Amniotic epithelial cell (primary cell): Measurements from ENCODE around the gene UTP20.
"Not testable (repeated sequence)": the region's sequence is repeated elsewhere in the genome, so short reads cannot be mapped to it uniquely, and the experiment has no call there.

Source experiments
- DNase-seq: peaks from one replicate; pipeline ENCODE4 v3.0.0-alpha.2; 2010; ENCODE audit warnings: low read depth

Gene UTP20

DNA sequence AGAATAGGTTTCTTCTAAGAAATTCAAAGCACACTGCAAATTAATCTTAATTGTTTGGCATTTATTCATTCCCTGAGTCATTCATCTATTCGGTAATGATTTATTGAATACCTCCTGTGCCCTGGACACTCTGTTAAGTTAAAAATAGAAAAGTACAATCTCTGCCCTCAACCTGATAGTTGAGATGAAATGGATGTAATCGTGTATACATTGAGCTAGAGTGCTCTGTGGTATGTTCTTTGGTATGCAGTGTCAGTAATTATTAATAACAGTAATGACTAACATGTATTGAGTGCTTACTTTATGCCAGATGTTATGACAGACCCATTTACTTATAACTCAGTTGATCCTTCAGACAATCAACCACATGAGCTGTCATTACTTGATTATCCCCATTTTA is 47.6 kb downstream of the UTP20 start:
- DNase-seq: no peak

DNA sequence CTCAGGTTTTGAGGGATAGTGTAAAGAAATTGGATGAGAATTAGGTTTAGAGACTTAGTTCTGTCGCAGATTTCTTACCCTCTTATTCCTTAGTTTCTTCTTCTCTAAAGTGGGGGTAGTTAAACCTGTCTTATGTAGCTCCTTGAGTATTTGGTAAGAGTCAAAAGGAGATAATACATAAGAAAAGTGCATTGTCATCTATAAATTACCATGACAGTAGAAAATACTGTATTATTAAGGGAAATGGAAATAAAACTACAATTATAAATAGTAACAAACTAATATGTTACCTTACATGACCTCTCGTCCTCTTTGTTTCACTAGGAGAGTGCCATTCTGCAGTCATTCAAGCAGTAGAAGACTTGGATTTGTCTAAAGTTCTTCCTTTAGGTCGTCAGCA is 49.0 kb downstream of the UTP20 start:
- no peak for DNase-seq

DNA sequence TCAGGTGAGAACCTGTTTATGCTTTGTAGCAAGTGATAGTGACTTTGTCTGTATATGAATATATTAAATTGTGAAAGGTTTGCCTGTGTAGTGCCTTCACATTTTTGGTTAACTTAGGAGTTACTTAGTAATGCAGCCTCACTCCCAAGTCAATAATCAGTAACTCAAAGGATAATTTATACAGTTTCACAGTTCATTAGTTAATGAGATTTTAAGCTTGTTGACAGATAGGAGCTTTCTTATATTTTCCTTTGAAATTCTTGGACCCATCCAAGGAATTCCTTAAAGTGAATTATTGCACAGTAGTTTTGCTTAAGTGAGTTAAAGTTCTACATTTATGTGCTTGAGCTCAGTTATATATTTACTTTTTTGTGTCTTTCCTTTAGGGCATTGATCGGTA is 50.7 kb downstream of the UTP20 start:
- no peak for DNase-seq

DNA sequence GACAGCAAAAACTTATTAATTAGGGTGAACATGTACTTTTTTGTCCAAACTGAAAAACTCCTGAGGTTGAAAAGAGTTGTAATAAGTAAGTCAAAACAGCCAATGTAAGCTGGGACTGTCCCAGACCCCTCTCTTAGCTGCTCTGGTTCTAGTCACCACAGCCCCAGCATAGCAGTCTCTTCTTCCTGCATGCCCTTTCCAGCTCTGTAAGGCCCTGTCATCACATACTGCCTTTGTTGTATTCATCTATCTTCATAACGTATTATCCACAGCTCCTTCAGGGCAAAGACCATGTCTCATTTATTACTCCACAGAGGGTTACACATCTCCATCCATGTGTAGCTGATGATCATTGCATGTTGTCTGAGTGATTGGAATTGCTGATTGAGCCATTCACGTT is 56.5 kb downstream of the UTP20 start:
- DNase-seq: no peak

DNA sequence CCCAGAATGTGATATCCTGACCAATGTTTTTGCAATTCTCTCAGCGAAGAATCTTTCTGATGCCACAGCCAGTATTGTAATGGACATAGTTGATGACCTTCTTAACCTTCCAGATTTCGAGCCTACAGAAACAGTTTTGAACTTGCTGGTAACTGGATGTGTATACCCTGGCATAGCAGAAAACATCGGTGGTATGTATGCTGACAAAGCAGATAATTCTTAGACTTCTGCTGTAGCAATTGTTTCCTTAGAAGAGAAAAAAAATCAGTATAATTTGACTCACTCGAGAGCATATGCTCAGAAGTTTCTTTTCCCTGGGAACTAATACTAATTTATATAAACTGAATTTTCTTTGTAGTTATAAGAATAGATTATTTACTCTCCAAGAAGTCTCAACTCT is 58.2 kb downstream of the UTP20 start:
- DNase-seq: no peak

DNA sequence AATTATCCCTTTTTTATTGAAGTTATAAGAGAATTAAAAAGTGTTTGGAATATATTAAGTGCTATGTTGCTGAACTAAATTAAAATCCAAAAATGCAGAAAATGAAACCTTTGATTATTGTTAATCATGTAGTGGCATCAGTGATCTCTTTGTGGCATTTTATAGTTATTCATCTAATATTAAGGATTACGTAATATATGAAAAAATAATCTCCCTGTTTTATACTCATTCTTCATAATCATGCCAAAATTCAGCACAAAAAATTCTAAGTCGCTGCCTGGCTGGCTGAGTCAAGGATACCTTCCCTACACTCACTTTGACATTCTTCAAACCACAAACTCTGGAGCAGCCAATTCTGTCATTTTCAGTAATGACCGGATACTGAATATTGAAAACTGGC is 64.0 kb downstream of the UTP20 start:
- DNase-seq: no peak

GRCh38 chr12:101351682-101352081 is 71.8 kb downstream of the UTP20 start:
- no peak for DNase-seq

- no peak for DNase-seq
These were observed 76.9 kb downstream of the UTP20 start for GRCh38 chr12:101356794-101357193.

GRCh38 chr12:101361455-101361854 is 81.5 kb downstream of the UTP20 start:
- no peak for DNase-seq

DNA sequence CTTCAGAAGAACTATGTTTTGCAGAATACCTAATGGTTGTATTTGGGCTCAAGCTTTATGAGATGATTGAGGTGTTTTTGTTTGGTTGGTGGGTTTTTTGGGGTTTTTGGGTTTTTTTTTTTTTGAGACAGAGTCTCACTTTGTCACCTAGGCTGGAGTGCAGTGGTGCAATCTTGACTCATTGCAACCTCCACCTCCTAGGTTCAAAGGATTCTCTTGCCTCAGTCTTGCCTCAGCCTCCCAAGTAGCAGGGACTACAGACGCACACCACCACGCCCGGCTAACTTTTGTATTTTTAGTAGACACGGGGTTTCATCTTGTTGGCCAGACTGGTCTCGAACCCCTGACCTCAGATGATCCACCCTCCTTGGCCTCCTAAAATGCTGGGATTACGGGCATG is 88.1 kb downstream of the UTP20 start:
- no peak for DNase-seq

DNA sequence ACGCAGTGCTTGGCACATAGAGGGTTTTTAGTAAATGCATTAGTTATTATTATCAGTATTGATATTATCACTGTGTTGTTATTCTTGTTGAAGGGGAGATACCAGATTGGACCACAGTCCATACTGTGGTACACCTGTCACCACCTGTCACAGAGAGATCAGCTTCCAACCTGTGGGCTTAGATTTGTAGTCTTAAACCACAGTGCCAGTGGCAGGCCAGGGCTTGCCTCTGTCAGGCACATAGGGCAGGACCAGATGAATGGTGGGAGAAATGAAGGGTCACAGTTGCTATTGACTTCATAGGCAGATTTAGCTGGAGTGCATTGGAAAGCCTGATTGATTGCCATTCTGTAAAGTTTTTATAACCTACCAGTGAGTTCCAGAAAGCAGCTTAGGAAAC is 92.5 kb downstream of the UTP20 start:
- DNase-seq: no peak

- no peak for DNase-seq
These were observed 95.7 kb downstream of the UTP20 start for GRCh38 chr12:101375573-101375972.

DNA sequence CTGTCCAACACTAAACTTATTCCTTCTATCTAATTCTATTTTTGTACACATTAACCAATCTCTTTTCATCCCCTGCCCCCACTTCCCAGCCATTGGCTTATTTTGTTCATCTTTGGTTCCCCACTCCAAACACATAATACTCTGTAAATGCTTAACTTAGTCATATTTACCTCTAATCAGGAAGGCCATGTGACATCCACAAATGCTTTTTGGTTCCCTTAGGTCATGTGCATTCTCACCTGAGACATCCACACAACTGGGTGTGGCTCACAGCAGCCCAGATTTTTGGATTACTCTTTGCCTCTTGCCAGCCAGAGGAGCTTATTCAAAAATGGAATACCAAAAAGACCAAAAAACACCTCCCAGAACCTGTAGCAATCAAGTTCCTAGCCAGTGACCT is 99.2 kb downstream of the UTP20 start:
- DNase-seq: no peak

GRCh38 chr12:101391181-101391580 is 111.3 kb downstream of the UTP20 start:
- DNase-seq: not testable (repeated sequence)

GRCh38 chr12:101407049-101407435 is 127.1 kb downstream of the UTP20 start:
- no peak for DNase-seq

DNA sequence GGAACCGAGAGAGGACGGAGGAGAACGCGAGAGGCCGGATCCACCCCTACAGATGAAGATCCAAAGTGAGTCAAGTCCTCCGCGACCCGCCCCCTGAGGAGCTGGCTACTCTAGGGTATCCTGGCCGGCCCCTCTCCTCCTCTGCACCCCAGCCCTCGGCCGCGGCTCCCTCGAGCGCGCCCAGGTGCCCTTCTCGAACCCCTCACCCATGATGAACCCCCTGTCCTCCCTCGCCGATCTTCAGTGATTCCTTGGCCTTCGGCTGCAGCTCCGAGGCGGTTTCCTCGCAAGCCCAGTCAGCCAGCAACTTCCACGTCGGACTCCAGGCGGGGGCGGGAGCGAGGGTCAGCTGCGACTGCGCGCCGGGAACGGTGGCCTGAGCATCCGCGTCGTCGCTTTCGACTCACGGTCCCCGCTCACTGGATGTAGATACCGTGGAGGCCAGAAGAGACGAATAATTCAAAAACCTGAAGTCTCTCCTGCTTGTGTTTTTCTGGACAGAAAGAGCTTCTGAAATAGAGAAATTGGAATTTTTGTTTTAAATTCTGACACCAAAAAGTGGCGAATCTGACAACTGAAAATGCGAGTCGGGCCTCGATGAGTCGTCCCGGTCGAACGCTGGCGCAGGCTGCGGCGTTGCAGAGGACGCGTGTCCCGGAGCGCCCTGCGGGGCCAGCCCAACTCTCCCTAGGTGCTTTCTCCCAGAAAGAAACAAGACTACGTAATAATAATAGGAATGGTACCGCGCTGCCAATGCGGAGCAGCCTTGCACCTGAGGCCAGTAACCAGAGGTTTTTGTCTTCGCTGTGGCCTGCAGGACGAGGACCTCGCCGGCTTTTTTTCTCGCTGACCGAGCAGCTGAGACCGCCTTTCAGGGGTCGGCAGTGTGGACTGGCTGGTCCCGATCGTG is 127.8 kb downstream of the UTP20 start, which contains the start of gene ARL1:
Gene ARL1, minus strand, starts transcription at position 337 of the 910 bp plus-strand sequence. Its CDS starts 127 bp downstream, at position 210.
- DNase-seq: peak; percentile 88

GRCh38 chr12:101410169-101410568 is 130.3 kb downstream of the UTP20 start:
- not testable (repeated sequence) for DNase-seq

- peak; percentile 57 for DNase-seq
These were observed 134.7 kb downstream of the UTP20 start for GRCh38 chr12:101414533-101415119.

- no peak for DNase-seq
These were observed 135.3 kb downstream of the UTP20 start for GRCh38 chr12:101415228-101415627.

- not testable (repeated sequence) for DNase-seq
These were observed 142.2 kb downstream of the UTP20 start for GRCh38 chr12:101422066-101422465.

GRCh38 chr12:101424620-101425019 is 144.7 kb downstream of the UTP20 start:
- no peak for DNase-seq

DNA sequence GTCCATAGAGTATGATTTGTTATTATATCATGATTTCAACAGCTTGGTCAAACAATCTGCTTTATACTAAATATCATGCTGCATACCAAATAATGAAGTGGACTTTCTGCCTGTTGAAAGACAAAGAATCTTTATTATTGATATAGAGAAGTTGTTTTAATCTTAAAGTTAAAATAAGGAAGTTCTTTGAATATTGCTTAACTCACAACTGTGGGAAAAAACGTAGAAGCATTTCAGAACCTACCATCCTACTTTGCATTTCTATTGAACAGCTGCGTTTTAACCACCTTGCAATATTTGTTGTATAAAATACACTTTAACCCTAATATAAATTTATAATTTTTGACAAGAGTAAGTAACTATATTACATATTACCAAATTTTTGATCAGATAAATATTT is 150.6 kb downstream of the UTP20 start:
- no peak for DNase-seq

GRCh38 chr12:101436136-101436535 is 156.2 kb downstream of the UTP20 start:
- DNase-seq: no peak
